ENCODE data around the gene HK2. TPM values are rescaled to one million over a fixed set of nuclear protein-coding genes. Genes with fewer than 3 reads are reported as not detected.

HK2 gene
- total and polyA plus RNA-seq, 7 donors, result 14.3 to 229 (median 84.2) TPM

- no peaks in the 10 kb centered on the region for H3K27me3 ChIP-seq (ENCODE audit: insufficient read depth in 3 of 3, low read length in 2 of 3)
- no peaks in the 10 kb centered on the region for H3K9me3 ChIP-seq
- H3K4me1 ChIP-seq, result no peaks in the 10 kb centered on the region
- H3K4me3 ChIP-seq, result no peak overlapping the region
- H3K27ac ChIP-seq, result no peak overlapping the region
- 82 to 92% (median 82%) methylated on average over 5 of the region's 5 CpGs for WGBS, 3 donors
- no peaks in the 10 kb centered on the region for H3K36me3 ChIP-seq (ENCODE audit: insufficient read depth in 1 of 2, low read depth in 1 of 2)
- no peak for DNase-seq
- TF ChIP-seq CTCF (IDR thresholded peaks at IDR 0.05), result no peak
- ATAC-seq, result no peak
- intact Hi-C loops (cut with DNase I), result no loop called here
These were observed 108.3 kb downstream of the HK2 start for GRCh38 chr2:74942263-74942662.

Other genes with a start within 250 kb of the HK2 start
- gene M1AP, start 185.8 kb upstream of the HK2 start, total RNA-seq, result under 1 TPM in 1 of 4 donors, not detected in 3; 0.21 TPM
- under 1 TPM in 1 of 3 donors, not detected in 2; 0.01 TPM for gene M1AP, start 185.8 kb upstream of the HK2 start, polyA plus RNA-seq
- 1 to 10 TPM; 2.0 to 5.7 (median 2.5) TPM for gene SEMA4F, start 179.9 kb upstream of the HK2 start, total RNA-seq
- gene SEMA4F, start 179.9 kb upstream of the HK2 start, polyA plus RNA-seq, result 1 to 10 TPM in 1 of 3 donors, under 1 TPM in 2; 0.59 to 1.5 (median 0.72) TPM
- 10 to 100 TPM; 53.4 to 96.6 (median 72.8) TPM for gene POLE4, start 124.5 kb downstream of the HK2 start, total RNA-seq
- gene POLE4, start 124.5 kb downstream of the HK2 start, polyA plus RNA-seq, result 100 to 1,000 TPM in 1 of 3 donors, 10 to 100 TPM in 2; 77.7 to 106 (median 78.2) TPM